Natural killer cell (primary cell): ENCODE data around the gene IMMP1L. TPM values are rescaled to one million over a fixed set of nuclear protein-coding genes. Genes with fewer than 3 reads are reported as not detected.

Experiments used
- ATAC-seq, 3 donors: fragments of 150-1000 bp in 2 of 3; fragments of 200-7000 bp in 1 of 3; cut with Tn5 transposase; 1 replicate in 1 of 3; 2 replicates in 2 of 3; pipeline ENCODE4 v1.10.0; 2021; ENCODE audit warnings: mild to moderate bottlenecking in 2 of 3, moderate library complexity in 2 of 3
- DNase-seq, 2 donors: peaks; one replicate each; pipeline versions ENCODE4 v3.0.0 to v3.0.0-alpha.2; 2013 to 2021; ENCODE audit warnings: mixed read lengths in 1 of 2
- H3K27ac ChIP-seq: one replicate; pipeline ENCODE4 v1.5.1; 2013; ENCODE audit warnings: mild to moderate bottlenecking, low read length
- H3K27me3 ChIP-seq: one replicate; pipeline ENCODE4 v1.6.1; 2013; ENCODE audit warnings: low read length; ENCODE audit not compliant: control insufficient read depth, insufficient read depth
- H3K36me3 ChIP-seq: one replicate; pipeline ENCODE4 v1.6.1; 2013; ENCODE audit warnings: low read length; ENCODE audit not compliant: control insufficient read depth, insufficient read depth
- H3K4me1 ChIP-seq: one replicate; pipeline ENCODE4 v1.6.1; 2013; ENCODE audit warnings: low read length; ENCODE audit not compliant: control insufficient read depth, insufficient read depth
- H3K4me3 ChIP-seq: one replicate; pipeline ENCODE4 v1.5.1; 2013; ENCODE audit warnings: low read length
- H3K9me3 ChIP-seq: one replicate; pipeline ENCODE4 v1.6.1; 2013; ENCODE audit warnings: low read length; ENCODE audit not compliant: control insufficient read depth, insufficient read depth
- H3K27ac Mint-ChIP-seq, 2 donors: one replicate each; pipeline ENCODE4 v1.8.0; 2022; ENCODE audit warnings: mild to moderate bottlenecking in 2 of 2, mixed read lengths in 2 of 2, moderate library complexity in 1 of 2
- H3K27me3 Mint-ChIP-seq, 2 donors: one replicate each; pipeline ENCODE4 v1.8.0; 2022; ENCODE audit warnings: low read depth in 2 of 2, mixed read lengths in 2 of 2
- H3K36me3 Mint-ChIP-seq: one replicate; pipeline ENCODE4 v1.8.0; 2022; ENCODE audit warnings: mixed read lengths
- H3K4me1 Mint-ChIP-seq, 2 donors: one replicate each; pipeline ENCODE4 v1.8.0; 2022; ENCODE audit warnings: mixed read lengths in 2 of 2
- H3K4me3 Mint-ChIP-seq: one replicate; pipeline ENCODE4 v1.8.0; 2022; ENCODE audit warnings: mild to moderate bottlenecking, moderate library complexity, mixed read lengths
- H3K9me3 Mint-ChIP-seq, 2 donors: one replicate each; pipeline ENCODE4 v1.8.0; 2022; ENCODE audit warnings: mixed read lengths in 2 of 2
- CTCF ChIP-seq: fragments of 200-600 bp; IDR thresholded peaks from one replicate; pipeline ENCODE4 v1.8.0; 2022; ENCODE audit warnings: antibody characterized with exemption
- WGBS: methylation state at CpG from one replicate; pipeline ENCODE4 v1.1.7; 2013; ENCODE audit warnings: missing lambda C conversion rate; ENCODE audit not compliant: insufficient coverage; 5-methylcytosine and 5-hydroxymethylcytosine counted together
- intact Hi-C: fragments of 100-400 bp; cut with micrococcal nuclease; formaldehyde crosslinking; loops from one replicate; pipeline ENCODE4 v1.14.2; 2022
- total RNA-seq, 4 donors: library from RNA; stranded (reverse); fragments of 120-200 nt in 1 of 4; gene quantifications; one replicate each; pipeline versions ENCODE4 v1.2.3 to v1.2.4, GENCODE V29; 2013 to 2022

Gene IMMP1L
- total RNA-seq, 3 donors from 2014 or later (not counting 1 experiment from before 2014, with no cell fraction given) = 12.0 to 17.3 (median 15.7) TPM

DNA sequence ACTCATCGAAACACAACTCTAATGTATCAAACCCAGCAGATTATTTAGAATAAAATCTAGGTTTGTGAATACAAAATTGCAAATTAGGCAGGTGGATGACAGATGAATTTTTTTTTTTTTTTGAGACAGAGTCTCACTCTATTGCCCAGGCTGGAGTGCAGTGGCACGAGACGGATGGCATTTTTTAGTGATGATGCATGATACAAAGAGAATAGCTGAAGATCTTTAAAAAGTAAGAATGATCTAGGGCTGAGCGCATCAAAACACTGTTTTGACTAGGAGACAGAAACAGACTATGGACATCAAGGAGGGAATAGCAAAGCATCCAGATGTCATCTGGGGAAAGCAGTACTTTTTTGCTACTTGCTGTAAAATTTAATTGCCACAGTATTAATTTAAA, 63.8 kb downstream of the IMMP1L start:
- no peak for DNase-seq
- TF ChIP-seq CTCF = no peak
- H3K4me3 Mint-ChIP-seq = no peak overlapping the region
- ATAC-seq = no peak
- H3K4me1 Mint-ChIP-seq = peaks cover 5 to 15% of the 10 kb centered on the region in 2 donors
- Histone ChIP-seq H3K27me3 (no peaks in the 10 kb centered on the region), H3K27ac (no peak overlapping the region), H3K9me3 (no peaks in the 10 kb centered on the region), H3K36me3 (no peaks in the 10 kb centered on the region), H3K4me1 (no peaks in the 10 kb centered on the region), H3K4me3 (no peak overlapping the region)
- intact Hi-C loops = no loop called here
- no peak overlapping the region for H3K27ac Mint-ChIP-seq
- no peaks in the 10 kb centered on the region for H3K36me3 Mint-ChIP-seq
- H3K9me3 Mint-ChIP-seq = no peaks in the 10 kb centered on the region
- 100% methylated on average over 3 of the region's 4 CpGs for WGBS
- no peaks in the 10 kb centered on the region for H3K27me3 Mint-ChIP-seq

DNA sequence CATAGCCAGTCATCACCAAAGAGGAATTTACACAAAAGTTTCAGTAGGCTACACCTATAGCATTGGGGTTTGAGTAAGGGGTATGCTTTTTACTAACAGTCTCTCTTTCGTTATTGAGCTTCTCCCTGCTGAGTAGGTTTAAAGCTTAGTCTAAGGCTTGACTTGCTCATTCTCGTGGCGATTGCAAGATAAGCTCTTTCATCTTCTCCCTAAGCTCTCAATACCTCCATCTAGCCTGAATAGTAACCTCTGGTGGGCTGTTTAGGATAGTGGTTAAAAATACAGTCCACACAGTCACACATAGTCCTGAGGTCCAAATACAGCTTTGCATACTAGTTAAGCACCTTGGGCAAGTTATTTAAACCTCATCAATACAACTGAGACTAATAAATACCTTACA, 65.6 kb downstream of the IMMP1L start:
- no peak for TF ChIP-seq CTCF
- intact Hi-C loops = no loop called here
- H3K36me3 ChIP-seq = no peaks in the 10 kb centered on the region
- 80% methylated on average over 1 of the region's 3 CpGs for WGBS
- no peaks in the 10 kb centered on the region for H3K9me3 ChIP-seq
- H3K4me1 ChIP-seq = no peaks in the 10 kb centered on the region
- Mint-ChIP-seq H3K27ac (no peak overlapping the region), H3K9me3 (no peaks in the 10 kb centered on the region), H3K4me1 (peaks cover 0 to 7% of the 10 kb centered on the region in 2 donors), H3K36me3 (no peaks in the 10 kb centered on the region), H3K27me3 (no peaks in the 10 kb centered on the region), H3K4me3 (no peak overlapping the region)
- H3K4me3 ChIP-seq = no peak overlapping the region
- no peak overlapping the region for H3K27ac ChIP-seq
- no peak for ATAC-seq
- DNase-seq = no peak
- no peaks in the 10 kb centered on the region for H3K27me3 ChIP-seq

DNA sequence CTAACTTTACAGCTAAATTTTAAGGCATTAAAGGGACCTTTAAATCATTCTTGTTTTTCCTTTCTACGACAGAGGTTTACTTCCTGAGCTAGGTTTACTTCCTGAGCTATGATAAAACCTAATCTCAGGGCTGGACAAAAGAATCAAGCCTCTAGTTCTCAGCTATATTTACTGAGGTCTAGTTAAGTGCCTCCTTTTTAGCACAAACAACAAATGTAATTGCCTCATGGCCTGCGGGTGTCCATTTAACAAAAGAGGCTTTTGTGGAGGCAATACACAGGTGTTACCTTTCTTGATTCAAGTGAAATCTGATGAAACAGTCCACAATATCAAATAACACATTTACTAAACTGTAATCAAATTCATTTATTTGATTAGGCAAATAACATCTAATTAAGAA, 67.3 kb downstream of the IMMP1L start:
- no peak overlapping the region for H3K4me3 ChIP-seq
- H3K27me3 Mint-ChIP-seq = no peaks in the 10 kb centered on the region
- H3K27ac Mint-ChIP-seq = no peak overlapping the region
- intact Hi-C loops = no loop called here
- no peaks in the 10 kb centered on the region for H3K36me3 ChIP-seq
- H3K4me1 ChIP-seq = no peaks in the 10 kb centered on the region
- peaks cover 0 to 12% of the 10 kb centered on the region in 2 donors for H3K4me1 Mint-ChIP-seq
- no peak for TF ChIP-seq CTCF
- 66% methylated on average over 2 of the region's 2 CpGs for WGBS
- no peaks in the 10 kb centered on the region for H3K36me3 Mint-ChIP-seq
- H3K4me3 Mint-ChIP-seq = no peak overlapping the region
- DNase-seq (no peak), ATAC-seq (no peak)
- no peaks in the 10 kb centered on the region for H3K9me3 Mint-ChIP-seq
- no peaks in the 10 kb centered on the region for H3K9me3 ChIP-seq
- no peaks in the 10 kb centered on the region for H3K27me3 ChIP-seq
- no peak overlapping the region for H3K27ac ChIP-seq

DNA sequence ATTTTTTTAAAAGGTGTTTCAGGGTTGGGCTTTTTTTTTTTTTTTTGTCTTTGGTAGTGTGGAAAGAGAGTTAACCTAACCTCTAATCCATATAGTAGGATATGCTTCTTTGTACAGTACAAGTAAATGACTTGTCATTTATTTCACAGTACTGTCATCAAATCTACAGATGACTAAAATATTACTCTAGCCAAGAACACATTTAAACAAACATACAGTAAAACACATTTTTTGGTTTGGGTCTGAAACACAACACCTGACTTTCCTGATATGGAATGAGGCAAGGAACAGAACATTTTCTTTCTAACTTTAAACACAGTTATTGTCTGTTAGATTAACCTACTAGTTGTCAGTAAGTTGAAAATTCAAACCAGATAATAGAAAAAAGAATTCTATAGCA, 68.1 kb downstream of the IMMP1L start:
- Mint-ChIP-seq H3K4me3 (no peak overlapping the region), H3K27me3 (no peaks in the 10 kb centered on the region), H3K9me3 (no peaks in the 10 kb centered on the region), H3K4me1 (peaks cover 0 to 12% of the 10 kb centered on the region in 2 donors), H3K27ac (no peak overlapping the region), H3K36me3 (no peaks in the 10 kb centered on the region)
- ATAC-seq (no peak), DNase-seq (no peak)
- Histone ChIP-seq H3K9me3 (no peaks in the 10 kb centered on the region), H3K27ac (no peak overlapping the region), H3K36me3 (no peaks in the 10 kb centered on the region), H3K27me3 (no peaks in the 10 kb centered on the region), H3K4me1 (no peaks in the 10 kb centered on the region), H3K4me3 (no peak overlapping the region)
- intact Hi-C loops = no loop called here
- no peak for TF ChIP-seq CTCF
